Spleen (tissue), 7 donors: Measurements from ENCODE around the gene FBLN2.

ENCODE experiments used
- CTCF ChIP-seq, 11 experiments: fragments of 200-600 bp in 7 of 11; fragments of 450-650 bp in 4 of 11; sonication (generic) in 4 of 11; IDR thresholded peaks in 8 of 11; conservative IDR thresholded peaks in 3 of 11; 1 replicate in 7 of 11; 2 replicates in 4 of 11; pipeline versions ENCODE4 v1.4.0 to v1.8.0; 2016 to 2021; ENCODE audit warnings: antibody characterized with exemption in 11 of 11, inconsistent platforms in 4 of 11, mild to moderate bottlenecking in 1 of 11
- POLR2A ChIP-seq, 3 donors: fragments of 450-650 bp; IDR thresholded peaks; one replicate each; pipeline ENCODE4 v1.5.1; 2017; ENCODE audit warnings: antibody characterized with exemption in 3 of 3, mild to moderate bottlenecking in 1 of 3
- POLR2AphosphoS5 ChIP-seq, 3 donors: sonication (generic); formaldehyde crosslinking; IDR thresholded peaks; one replicate each; pipeline ENCODE4 v1.5.1; 2017; ENCODE audit warnings: antibody characterized with exemption in 3 of 3
- donor health status: DM: no; HTN: no; CAD: no; lungs with moderate emphysema.
- donor health status: DM: no; HTN: no; CAD: no.
- donor health status: DM: no; HTN: no; CAD: no.

DNA sequence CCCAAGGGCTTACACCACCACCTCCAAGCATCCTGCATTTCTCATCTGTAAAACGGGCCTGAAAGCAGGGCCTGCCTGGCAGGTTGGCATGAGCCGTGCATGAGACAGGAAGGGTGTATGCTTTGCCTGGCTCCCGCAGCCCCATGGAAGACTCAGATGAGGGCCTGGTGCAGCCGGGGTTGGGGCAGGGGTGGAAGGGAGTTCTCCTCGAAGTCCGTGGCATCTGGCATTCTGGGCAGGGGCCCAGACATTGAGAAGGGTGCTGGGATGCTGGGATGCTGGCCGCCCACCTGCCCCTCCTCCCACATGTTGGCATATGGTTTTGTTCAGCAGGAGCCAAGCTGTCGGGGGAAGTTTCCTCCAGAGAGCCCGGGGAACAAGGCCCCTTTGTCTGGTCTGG lies 13.0 kb upstream of the FBLN2 start:
- TF ChIP-seq CTCF (IDR thresholded peaks at IDR 0.05 in 8 of 11, conservative IDR thresholded peaks at IDR 0.05 in 3 of 11) (no peak), POLR2A (IDR thresholded peaks at IDR 0.05) (no peak), POLR2AphosphoS5 (IDR thresholded peaks at IDR 0.05) (no peak)
